HG02943 (cell line): ENCODE measurements around the gene HADH.
A peak's percentile ranks its signal among the peaks of the same experiment; 100 is the strongest.
"Not testable (repeated sequence)": the region's sequence is repeated elsewhere in the genome, so short reads cannot be mapped to it uniquely, and the experiment has no call there.

Experiments used
- ATAC-seq: cut with Tn5 transposase; IDR thresholded peaks from one replicate; pipeline ENCODE4 v1.9.1; 2021; ENCODE audit warnings: mild to moderate bottlenecking, low read depth, moderate library complexity; ENCODE audit not compliant: unreplicated experiment

Gene HADH

GRCh38 chr4:107989537-107990386 lies at the start of gene HADH:
Gene HADH, plus strand, starts transcription at chr4:107989889. Its CDS starts 44 bp downstream, at chr4:107989933.
- peak; percentile 92 for ATAC-seq

DNA sequence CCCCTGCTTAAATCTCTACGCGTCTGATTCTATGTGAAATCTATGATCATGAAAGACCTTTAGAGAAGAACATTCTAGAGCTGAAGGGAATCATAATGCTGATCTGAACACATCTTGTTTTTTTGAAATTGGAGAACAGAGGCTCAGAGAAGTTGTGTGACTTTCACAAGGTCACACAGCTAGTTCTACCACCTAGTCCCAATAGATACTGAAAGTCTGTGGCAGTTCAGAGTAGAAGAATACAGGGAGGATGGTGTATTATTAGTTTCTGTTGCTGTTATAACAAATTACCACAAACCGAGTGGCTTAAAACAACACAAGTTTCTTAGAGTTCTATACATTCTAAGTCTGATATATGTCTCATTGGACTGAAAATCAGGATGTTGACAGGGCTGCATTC lies 43.9 kb upstream of the HADH start:
- ATAC-seq, result no peak

GRCh38 chr4:107950746-107951540 lies 38.7 kb upstream of the HADH start:
- no peak for ATAC-seq

DNA sequence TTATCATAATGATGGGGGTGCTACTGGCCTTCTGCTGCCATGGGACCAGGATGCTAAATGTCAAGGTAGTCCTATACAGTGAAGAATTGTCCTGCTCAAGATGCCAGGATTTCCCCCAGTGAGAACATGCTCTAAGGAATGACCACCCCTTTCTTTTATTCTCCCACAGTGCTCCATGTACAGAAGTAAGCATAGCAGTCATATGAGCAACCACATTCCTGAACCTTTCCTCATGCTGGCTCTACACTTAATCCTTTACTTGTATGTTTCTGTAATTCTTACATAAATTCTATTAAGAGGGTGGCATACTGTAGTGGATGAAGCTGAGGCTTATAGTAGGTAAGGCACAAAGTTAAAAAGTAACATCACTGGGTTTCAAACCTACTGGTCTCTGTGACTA lies 38.1 kb upstream of the HADH start:
- no peak for ATAC-seq

GRCh38 chr4:107956011-107956410 lies 33.7 kb upstream of the HADH start:
- no peak for ATAC-seq

- no peak for ATAC-seq
Observed at GRCh38 chr4:107966903-107967302, 22.8 kb upstream of the HADH start.

- not testable (repeated sequence) for ATAC-seq
Observed at GRCh38 chr4:107967519-107967918, 22.2 kb upstream of the HADH start.

DNA sequence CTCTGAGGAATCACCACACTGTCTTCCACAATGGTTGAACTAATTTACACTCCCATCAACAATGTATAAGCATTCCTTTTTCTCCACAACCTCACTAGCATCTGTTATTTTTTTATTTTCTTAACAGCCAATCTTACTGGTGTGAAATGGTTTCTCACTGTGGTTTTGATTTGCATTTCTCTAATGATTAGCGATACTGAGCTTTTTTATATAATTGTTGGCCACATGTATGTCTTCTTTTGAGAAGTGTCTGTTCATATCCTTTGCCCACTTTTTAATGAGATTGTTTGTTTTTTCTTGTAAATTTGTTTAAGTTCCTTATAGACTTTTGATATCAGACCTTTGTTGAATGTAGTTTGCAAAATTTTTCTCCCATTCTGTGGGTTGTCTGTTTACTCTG lies 21.8 kb upstream of the HADH start:
- ATAC-seq, result not testable (repeated sequence)

GRCh38 chr4:107970063-107970798 lies 19.5 kb upstream of the HADH start:
- ATAC-seq, result no peak

GRCh38 chr4:107972605-107973004 lies 17.1 kb upstream of the HADH start:
- ATAC-seq, result no peak

- ATAC-seq, result no peak
Observed at GRCh38 chr4:107974523-107974922, 15.2 kb upstream of the HADH start.

DNA sequence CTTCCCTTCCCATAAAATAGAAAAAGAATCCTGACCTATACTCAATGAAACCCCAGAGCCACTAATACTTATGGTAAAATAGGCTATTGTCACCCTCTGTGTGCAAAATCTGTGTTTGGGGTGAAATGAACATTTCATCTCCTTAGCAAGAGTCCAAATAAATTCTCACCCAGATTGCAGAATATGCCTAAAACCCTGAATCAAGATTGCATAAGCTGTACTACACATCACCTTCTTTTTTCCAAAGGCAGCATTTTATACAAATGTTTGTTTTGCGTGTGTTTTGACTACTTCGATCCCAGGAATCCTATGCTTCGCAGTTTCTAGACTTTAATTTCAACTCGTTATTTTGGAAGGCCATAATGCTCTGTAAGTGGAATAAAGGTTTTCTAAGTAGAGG lies 12.2 kb upstream of the HADH start:
- no peak for ATAC-seq

DNA sequence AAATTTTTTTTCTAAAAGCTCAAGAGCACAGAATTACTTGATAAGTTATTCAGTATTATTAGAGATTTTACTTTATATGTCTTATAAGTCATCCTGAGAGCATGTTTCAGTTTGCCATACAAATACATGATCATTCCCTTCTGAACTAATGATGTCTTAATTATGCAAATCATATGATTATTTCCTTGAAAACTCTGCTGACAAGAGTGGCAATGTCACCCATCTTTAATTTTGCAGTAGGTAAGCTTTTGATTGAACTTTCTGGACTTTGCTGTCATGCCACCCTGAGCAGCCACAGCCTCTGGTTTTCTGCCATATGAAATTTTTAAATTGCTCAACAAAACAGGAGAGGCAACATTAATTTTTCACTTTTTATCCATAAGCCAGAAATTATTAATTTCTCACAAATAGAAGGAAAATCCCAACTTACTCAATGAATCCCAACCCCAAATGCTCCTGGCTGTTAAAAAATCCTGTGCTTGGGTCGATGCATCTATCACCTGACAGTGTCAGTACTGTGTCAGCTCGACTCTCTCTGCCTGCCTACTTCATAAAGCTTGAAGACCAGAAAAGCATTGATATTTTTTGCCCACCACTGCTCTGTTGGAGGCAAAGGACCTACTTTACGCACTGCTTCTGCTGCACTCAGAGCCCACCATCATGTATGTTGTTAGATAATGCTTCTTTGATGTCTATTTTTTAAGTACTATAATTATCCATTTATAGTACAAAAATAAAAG lies 11.6 kb upstream of the HADH start:
- no peak for ATAC-seq

- ATAC-seq, result no peak
Observed at GRCh38 chr4:107978716-107979451, 10.8 kb upstream of the HADH start.

- ATAC-seq, result no peak
Observed at GRCh38 chr4:107987916-107988762, 1.6 kb upstream of the HADH start.

DNA sequence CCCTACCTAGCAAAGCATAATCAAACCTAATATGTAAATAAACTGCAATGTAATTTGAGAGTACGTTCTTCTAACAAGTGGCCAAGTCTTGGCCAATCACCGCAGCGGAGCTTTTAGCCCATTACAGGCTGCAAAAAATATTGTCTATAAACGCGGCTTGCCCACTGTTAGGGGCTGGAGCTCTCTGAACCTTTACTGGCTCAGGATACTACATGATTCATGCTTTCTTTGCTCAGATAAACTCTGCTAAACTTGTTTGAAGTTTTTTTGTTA lies 990 bp upstream of the HADH start:
- ATAC-seq, result no peak

GRCh38 chr4:107989162-107989536 lies 540 bp upstream of the HADH start:
- no peak for ATAC-seq

GRCh38 chr4:107991945-107992630 lies 2.4 kb downstream of the HADH start:
- no peak for ATAC-seq
